HepG2 (cell line): ENCODE measurements around the gene LPCAT4. TPM values are rescaled to one million over a fixed set of nuclear protein-coding genes. Genes with fewer than 3 reads are reported as not detected.
A peak's percentile ranks its signal among the peaks of the same experiment; 100 is the strongest.

Experiments
- ATAC-seq: fragments of 200-7000 bp; cut with Tn5 transposase; 3 replicates; pipeline ENCODE4 v1.9.1; 2020; ENCODE audit warnings: mild to moderate bottlenecking, moderate library complexity
- BruUV-seq: library from RNA; stranded (reverse); fragments of 400-500 nt; replicated peaks from 2 replicates; lab custom pipeline; 2021; lab: Mats Ljungman, UMichigan
- CTCF ChIA-PET: fragments of 300-600 bp; formaldehyde crosslinking; extraction: SDS; loops from one replicate; lab custom pipeline; 2021; ENCODE audit warnings: low total read pairs, inconsistent platforms, low intra/inter-chr PET ratio; lab: Yijun Ruan, JAX
- POLR2A ChIA-PET: fragments of 350-600 bp; sonication (Branson Sonifier 250); formaldehyde crosslinking; loops from one replicate; lab custom pipeline; 2020; ENCODE audit warnings: antibody characterized with exemption, inconsistent platforms; lab: Yijun Ruan, JAX
- DNase-seq: peaks from one replicate; pipeline ENCODE4 v3.0.0-alpha.2; 2015; ENCODE audit warnings: low spot score
- FAIRE-seq: peaks from 3 replicates; lab custom pipeline; 2011; peaks lifted over from hg19 to GRCh38; lab: Jason Lieb, UNC
- H2AFZ ChIP-seq: one replicate; pipeline ENCODE4 v1.6.1; 2011; ENCODE audit warnings: low read length, inconsistent platforms
- H3K27ac ChIP-seq: fragments of 300-600 bp; 3 replicates; pipeline ENCODE4 v1.8.0; 2011; ENCODE audit warnings: mixed run types, mild to moderate bottlenecking, mixed read lengths, low read length, inconsistent platforms; ENCODE audit not compliant: insufficient read depth; ENCODE audit errors: extremely low read length
- H3K27me3 ChIP-seq, 2 experiments: fragments of 200-600 bp in 1 of 2; 2 replicates in 1 of 2; 3 replicates in 1 of 2; pipeline versions ENCODE4 v1.6.0 to v1.8.0; 2011; ENCODE audit warnings: low read length in 2 of 2, mild to moderate bottlenecking in 2 of 2, moderate library complexity in 2 of 2, inconsistent platforms in 1 of 2; ENCODE audit not compliant: insufficient read depth in 2 of 2, control insufficient read depth in 1 of 2
- H3K36me3 ChIP-seq, 2 experiments: fragments of 200-600 bp in 1 of 2; replicated peaks in 1 of 2; 2 replicates in 1 of 2; 3 replicates in 1 of 2; pipeline versions ENCODE4 v1.5.1 to v1.8.0; 2011; ENCODE audit warnings: low read length in 2 of 2, inconsistent platforms in 1 of 2; ENCODE audit not compliant: insufficient read depth in 2 of 2, control insufficient read depth in 1 of 2
- H3K4me1 ChIP-seq: 2 replicates; pipeline ENCODE4 v1.5.1; 2012; ENCODE audit warnings: low read length, inconsistent platforms; ENCODE audit not compliant: insufficient read depth
- H3K4me2 ChIP-seq: 2 replicates; pipeline ENCODE4 v1.6.0; 2011; ENCODE audit warnings: low read depth, low read length, inconsistent platforms
- H3K4me3 ChIP-seq, 3 experiments: fragments of 200-600 bp in 1 of 3; sonication (generic), shearing (Covaris generic) in 1 of 3; replicated peaks in 1 of 3; 2 replicates each; pipeline ENCODE4 v1.5.1; 2011 to 2016; ENCODE audit warnings: low read length in 3 of 3, inconsistent platforms in 2 of 3, low read depth in 2 of 3, mild to moderate bottlenecking in 2 of 3, control low read depth in 1 of 3, mixed read lengths in 1 of 3; ENCODE audit not compliant: insufficient read depth in 1 of 3
- H3K79me2 ChIP-seq: one replicate; pipeline ENCODE4 v1.6.1; 2011; ENCODE audit warnings: low read length, inconsistent platforms; ENCODE audit not compliant: insufficient read depth
- H3K9ac ChIP-seq: 2 replicates; pipeline ENCODE4 v1.6.0; 2011; ENCODE audit warnings: mild to moderate bottlenecking, low read depth, low read length, inconsistent platforms; ENCODE audit not compliant: insufficient read depth
- H3K9me3 ChIP-seq: 2 replicates; pipeline ENCODE4 v1.5.1; 2012; ENCODE audit warnings: mild to moderate bottlenecking, low read length
- H4K20me1 ChIP-seq: 2 replicates; pipeline ENCODE4 v1.6.0; 2011; ENCODE audit warnings: inconsistent platforms, mild to moderate bottlenecking, low read length, moderate library complexity; ENCODE audit not compliant: insufficient read depth
- ATF7 ChIP-seq, 2 experiments: fragments of 450-650 bp in 1 of 2; sonication (generic) in 1 of 2; formaldehyde crosslinking in 1 of 2; IDR thresholded peaks; 2 replicates each; pipeline versions ENCODE4 v1.4.0 to v1.6.1; 2016 to 2020; ENCODE audit warnings: antibody characterized with exemption in 1 of 2, mild to moderate bottlenecking in 1 of 2, missing genetic modification reagents in 1 of 2
- ELF1 ChIP-seq: sonication (generic); formaldehyde crosslinking; IDR thresholded peaks from 2 replicates; pipeline ENCODE4 v1.4.0; 2020; ENCODE audit warnings: missing genetic modification reagents
- GABPB1 ChIP-seq: IDR thresholded peaks from 2 replicates; pipeline ENCODE4 v1.6.1; 2016; ENCODE audit warnings: mild to moderate bottlenecking, missing genetic modification reagents, moderate library complexity, missing compliant biosample characterization
- NCOA1 ChIP-seq: sonication (generic); formaldehyde crosslinking; IDR thresholded peaks from 2 replicates; pipeline ENCODE4 v1.9.0; 2021; ENCODE audit warnings: missing genetic modification reagents
- RARA ChIP-seq: IDR thresholded peaks from 2 replicates; pipeline ENCODE4 v1.6.1; 2016; ENCODE audit warnings: missing genetic modification reagents, missing compliant biosample characterization
- RXRB ChIP-seq: IDR thresholded peaks from 2 replicates; pipeline ENCODE4 v1.6.1; 2016; ENCODE audit warnings: borderline replicate concordance, missing genetic modification reagents, missing compliant biosample characterization
- SAP130 ChIP-seq: IDR thresholded peaks from 2 replicates; pipeline ENCODE4 v1.6.1; 2016; ENCODE audit warnings: low read depth
- UBTF ChIP-seq: sonication (generic); formaldehyde crosslinking; IDR thresholded peaks from 2 replicates; pipeline ENCODE4 v1.4.0; 2020; ENCODE audit warnings: mild to moderate bottlenecking, missing genetic modification reagents
- ZBTB42 ChIP-seq: sonication (generic); formaldehyde crosslinking; IDR thresholded peaks from 2 replicates; pipeline ENCODE4 v1.5.0; 2020; ENCODE audit warnings: mild to moderate bottlenecking, missing genetic modification reagents
- ZNF326 ChIP-seq: sonication (generic); formaldehyde crosslinking; IDR thresholded peaks from 2 replicates; pipeline ENCODE4 v1.4.0; 2020; ENCODE audit warnings: missing genetic modification reagents, borderline replicate concordance
- ZNF335 ChIP-seq: sonication (generic); formaldehyde crosslinking; IDR thresholded peaks from 2 replicates; pipeline ENCODE4 v1.4.0; 2020; ENCODE audit warnings: missing genetic modification reagents
- ZNF546 ChIP-seq: sonication (generic); formaldehyde crosslinking; conservative IDR thresholded peaks from 2 replicates; pipeline ENCODE4 v1.8.1; 2023; ENCODE audit warnings: mild to moderate bottlenecking, missing genetic modification reagents
- WGBS: methylation state at CpG from one replicate; pipeline ENCODE4 v1.1.6; 2017; ENCODE audit warnings: low lambda C conversion rate; 5-methylcytosine and 5-hydroxymethylcytosine counted together
- in situ Hi-C: cut with HindIII; loops from 2 replicates; pipeline ENCODE4 v1.10.0; 2017; ENCODE audit warnings: low pct_unique_long_range_greater_than_20kb; ENCODE audit not compliant: extremely low pct_ligation_motif_present
- intact Hi-C: fragments of 100-400 bp; cut with micrococcal nuclease; formaldehyde crosslinking; loops from one replicate; pipeline ENCODE4 v1.10.0; 2022; ENCODE audit not compliant: unreplicated experiment
- polyA plus RNA-seq, 8 experiments: library from polyadenylated mRNA; depleted of rRNA in 3 of 8; stranded (reverse) in 7 of 8; unstranded in 1 of 8; fragments of >200 nt; fragmentation: Illumina TruSeq in 4 of 8; extraction: Trizol in 4 of 8; gene quantifications; 2 replicates each; pipeline versions ENCODE4 v1.2.1 to v1.2.3, GENCODE V29; 2011 to 2016; ENCODE audit warnings: low read depth in 4 of 8, missing spikeins in 1 of 8, mixed read lengths in 1 of 8; ENCODE audit not compliant: insufficient read depth in 1 of 8
- total RNA-seq, 5 experiments: library from RNA; depleted of rRNA; stranded (reverse); fragments of >200 nt; fragmentation: Illumina TruSeq; extraction: Trizol; gene quantifications; 2 replicates each; pipeline ENCODE4 v1.2.3, GENCODE V29; 2016; ENCODE audit warnings: low read depth in 1 of 5
- TF ChIP-seq, protein P1 (sequence below): sonication (generic); formaldehyde crosslinking; IDR thresholded peaks from 2 replicates; pipeline ENCODE4 v1.5.0; 2020; ENCODE audit warnings: mild to moderate bottlenecking, missing genetic modification reagents
- TF ChIP-seq, protein P2 (sequence below): sonication (generic); formaldehyde crosslinking; IDR thresholded peaks from 2 replicates; pipeline ENCODE4 v1.5.1; 2020; ENCODE audit warnings: mild to moderate bottlenecking, moderate library complexity, missing genetic modification reagents
- TF ChIP-seq, protein P3 (sequence below): sonication (generic); formaldehyde crosslinking; IDR thresholded peaks from 2 replicates; pipeline ENCODE4 v1.5.0; 2020; ENCODE audit warnings: mild to moderate bottlenecking, missing genetic modification reagents

The LPCAT4 gene
- total and polyA plus RNA-seq, 2 of the 13 experiments (the other 11 are each of a cell fraction or from before 2014, with no cell fraction given): 8.1 to 57.1 TPM

DNA sequence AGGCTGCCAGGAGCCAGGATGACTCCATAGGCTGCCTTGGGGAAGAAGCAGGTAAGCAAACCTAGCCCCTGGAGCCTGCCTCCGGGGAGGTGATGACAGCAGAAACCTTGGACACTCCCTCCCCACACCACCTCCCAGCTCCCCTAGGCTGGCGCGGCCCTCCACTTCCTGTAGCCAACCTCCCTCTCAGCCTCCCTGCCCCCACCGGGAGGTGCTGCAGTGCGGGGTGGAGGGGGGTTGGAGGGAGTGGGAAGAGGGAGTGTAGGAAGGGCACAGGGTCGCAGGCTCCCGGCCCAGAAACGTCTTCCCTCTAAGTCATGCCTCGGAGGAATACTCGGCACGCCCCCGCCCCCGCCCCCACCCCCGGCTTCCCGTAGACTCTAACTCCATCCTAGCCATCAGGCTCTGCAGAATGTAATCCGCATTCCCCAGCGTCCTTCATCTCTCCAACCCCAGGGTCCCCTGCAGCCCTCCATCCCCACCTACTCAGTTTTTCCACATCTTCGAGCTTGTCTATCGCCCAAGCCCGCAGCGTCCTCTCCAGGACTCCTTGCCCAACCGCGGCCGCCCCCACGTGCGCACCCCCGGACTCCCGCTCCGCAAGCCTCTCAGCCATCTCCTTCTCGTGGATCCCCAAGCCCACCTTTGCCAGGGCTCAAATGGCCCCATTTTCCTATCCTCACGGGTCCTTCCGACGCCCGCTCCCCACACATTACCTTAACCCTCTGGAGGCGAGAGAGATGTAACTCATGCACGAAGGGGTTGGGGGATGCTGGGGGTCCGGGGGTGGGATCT, 528 bp downstream of the LPCAT4 start:
- H3K9ac ChIP-seq: peak overlapping the region; percentile 62
- H3K36me3 ChIP-seq: no peaks in the 10 kb centered on the region; a peak in 1 of 5 replicates
- POLR2A ChIA-PET: interaction anchor here (1.2 to 3.1 kb wide), 5 partner anchors 23 to 221 kb away, joined by 3 to 28 read pairs (median 7); partner anchors contain the start of genes KATNBL1, NOP10, NUTM1 and SLC12A6
- no peaks in the 10 kb centered on the region for H3K9me3 ChIP-seq
- BruUV-seq: no TSS peak
- ATAC-seq (peak; percentile 72), DNase-seq (peak; percentile 50), FAIRE-seq (peak; percentile 36)
- WGBS: 2% methylated on average over 37 of the region's 37 CpGs
- in situ Hi-C loops: loop anchor here (10.0 to 25.0 kb wide), 2 partner anchors 68 to 304 kb away; partner anchors contain the start of gene GOLGA8A
- CTCF ChIA-PET: interaction anchor here (0.8 to 1.7 kb wide), 2 partner anchors 8 to 23 kb away, joined by 3 to 14 read pairs; partner anchors contain the start of genes NOP10 and NUTM1
- H2AFZ ChIP-seq: no peak overlapping the region
- H3K4me3 ChIP-seq: peak overlapping the region; percentile 59 to 94 (median 87)
- peak overlapping the region; percentile 51 for H3K27ac ChIP-seq
- H4K20me1 ChIP-seq: no peaks in the 10 kb centered on the region
- intact Hi-C loops: loop anchor here (1.0 to 5.0 kb wide), 2 partner anchors 23 to 124 kb away; partner anchors contain the start of genes NOP10 and NUTM1
- H3K4me1 ChIP-seq: peaks cover 21% of the 10 kb centered on the region
- peak overlapping the region; percentile 97 for H3K4me2 ChIP-seq
- H3K27me3 ChIP-seq: no peaks in the 10 kb centered on the region
- H3K79me2 ChIP-seq: peaks cover 2% of the 10 kb centered on the region
- no peak for TF ChIP-seq UBTF (CRISPR knock-in tag)
- TF ChIP-seq, protein P1, sequence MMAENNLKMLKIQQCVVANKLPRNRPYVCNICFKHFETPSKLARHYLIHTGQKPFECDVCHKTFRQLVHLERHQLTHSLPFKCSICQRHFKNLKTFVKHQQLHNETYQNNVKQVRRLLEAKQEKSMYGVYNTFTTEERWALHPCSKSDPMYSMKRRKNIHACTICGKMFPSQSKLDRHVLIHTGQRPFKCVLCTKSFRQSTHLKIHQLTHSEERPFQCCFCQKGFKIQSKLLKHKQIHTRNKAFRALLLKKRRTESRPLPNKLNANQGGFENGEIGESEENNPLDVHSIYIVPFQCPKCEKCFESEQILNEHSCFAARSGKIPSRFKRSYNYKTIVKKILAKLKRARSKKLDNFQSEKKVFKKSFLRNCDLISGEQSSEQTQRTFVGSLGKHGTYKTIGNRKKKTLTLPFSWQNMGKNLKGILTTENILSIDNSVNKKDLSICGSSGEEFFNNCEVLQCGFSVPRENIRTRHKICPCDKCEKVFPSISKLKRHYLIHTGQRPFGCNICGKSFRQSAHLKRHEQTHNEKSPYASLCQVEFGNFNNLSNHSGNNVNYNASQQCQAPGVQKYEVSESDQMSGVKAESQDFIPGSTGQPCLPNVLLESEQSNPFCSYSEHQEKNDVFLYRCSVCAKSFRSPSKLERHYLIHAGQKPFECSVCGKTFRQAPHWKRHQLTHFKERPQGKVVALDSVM (CRISPR knock-in tag): peak; percentile 45; the same call in 1 of the 2 replicates
- TF ChIP-seq, protein P2, sequence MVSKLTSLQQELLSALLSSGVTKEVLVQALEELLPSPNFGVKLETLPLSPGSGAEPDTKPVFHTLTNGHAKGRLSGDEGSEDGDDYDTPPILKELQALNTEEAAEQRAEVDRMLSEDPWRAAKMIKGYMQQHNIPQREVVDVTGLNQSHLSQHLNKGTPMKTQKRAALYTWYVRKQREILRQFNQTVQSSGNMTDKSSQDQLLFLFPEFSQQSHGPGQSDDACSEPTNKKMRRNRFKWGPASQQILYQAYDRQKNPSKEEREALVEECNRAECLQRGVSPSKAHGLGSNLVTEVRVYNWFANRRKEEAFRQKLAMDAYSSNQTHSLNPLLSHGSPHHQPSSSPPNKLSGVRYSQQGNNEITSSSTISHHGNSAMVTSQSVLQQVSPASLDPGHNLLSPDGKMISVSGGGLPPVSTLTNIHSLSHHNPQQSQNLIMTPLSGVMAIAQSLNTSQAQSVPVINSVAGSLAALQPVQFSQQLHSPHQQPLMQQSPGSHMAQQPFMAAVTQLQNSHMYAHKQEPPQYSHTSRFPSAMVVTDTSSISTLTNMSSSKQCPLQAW: 0 out of 2 replicates have a peak, but pooled peaks have one; percentile 40
- TF ChIP-seq SAP130 (CRISPR knock-in tag): peak; percentile 83
- peak; percentile 75 for TF ChIP-seq ELF1
- 0 out of 2 replicates have a peak, but pooled peaks have one; percentile 10 for TF ChIP-seq RXRB (CRISPR knock-in tag)
- no peak for TF ChIP-seq RARA
- TF ChIP-seq, protein P3, sequence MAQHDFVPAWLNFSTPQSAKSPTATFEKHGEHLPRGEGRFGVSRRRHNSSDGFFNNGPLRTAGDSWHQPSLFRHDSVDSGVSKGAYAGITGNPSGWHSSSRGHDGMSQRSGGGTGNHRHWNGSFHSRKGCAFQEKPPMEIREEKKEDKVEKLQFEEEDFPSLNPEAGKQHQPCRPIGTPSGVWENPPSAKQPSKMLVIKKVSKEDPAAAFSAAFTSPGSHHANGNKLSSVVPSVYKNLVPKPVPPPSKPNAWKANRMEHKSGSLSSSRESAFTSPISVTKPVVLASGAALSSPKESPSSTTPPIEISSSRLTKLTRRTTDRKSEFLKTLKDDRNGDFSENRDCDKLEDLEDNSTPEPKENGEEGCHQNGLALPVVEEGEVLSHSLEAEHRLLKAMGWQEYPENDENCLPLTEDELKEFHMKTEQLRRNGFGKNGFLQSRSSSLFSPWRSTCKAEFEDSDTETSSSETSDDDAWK (CRISPR knock-in tag): no peak
- no peak for TF ChIP-seq ZNF326 (CRISPR knock-in tag)
- TF ChIP-seq ATF7 (IDR thresholded peaks at IDR 0.05): no peak
- no peak for TF ChIP-seq ATF7 (CRISPR knock-in tag; IDR thresholded peaks at IDR 0.05)
- 0 out of 2 replicates have a peak, but pooled peaks have one; percentile 15 for TF ChIP-seq ZNF335 (CRISPR knock-in tag)
- no peak for TF ChIP-seq ZBTB42 (CRISPR knock-in tag)
- TF ChIP-seq GABPB1: peak; percentile 82
- 0 out of 2 replicates have a peak, but pooled peaks have one; percentile 44 for TF ChIP-seq ZNF546 (CRISPR knock-in tag)
- no peak for TF ChIP-seq NCOA1 (CRISPR knock-in tag)
